Neuron (in vitro differentiated cells): ENCODE data around the gene GDF3.
"Not testable (repeated sequence)": the region's sequence is repeated elsewhere in the genome, so short reads cannot be mapped to it uniquely, and the experiment has no call there.

Source experiments
- H2AFZ ChIP-seq: one replicate; pipeline ENCODE4 v1.6.1; 2013; ENCODE audit warnings: low read depth, mild to moderate bottlenecking, inconsistent platforms, low read length, moderate library complexity
- H3K27me3 ChIP-seq: one replicate; pipeline ENCODE4 v1.6.1; 2013; ENCODE audit warnings: low read length; ENCODE audit not compliant: insufficient read depth
- H3K36me3 ChIP-seq: one replicate; pipeline ENCODE4 v1.6.1; 2013; ENCODE audit warnings: low read length; ENCODE audit not compliant: insufficient read depth
- H3K4me1 ChIP-seq: one replicate; pipeline ENCODE4 v1.6.1; 2013; ENCODE audit warnings: low read length; ENCODE audit not compliant: insufficient read depth
- H3K4me3 ChIP-seq: 2 replicates; pipeline ENCODE4 v1.5.1; 2013; ENCODE audit warnings: mild to moderate bottlenecking, low read length, moderate library complexity
- H3K9me3 ChIP-seq: one replicate; pipeline ENCODE4 v1.6.1; 2013; ENCODE audit warnings: low read length

GDF3 gene

DNA sequence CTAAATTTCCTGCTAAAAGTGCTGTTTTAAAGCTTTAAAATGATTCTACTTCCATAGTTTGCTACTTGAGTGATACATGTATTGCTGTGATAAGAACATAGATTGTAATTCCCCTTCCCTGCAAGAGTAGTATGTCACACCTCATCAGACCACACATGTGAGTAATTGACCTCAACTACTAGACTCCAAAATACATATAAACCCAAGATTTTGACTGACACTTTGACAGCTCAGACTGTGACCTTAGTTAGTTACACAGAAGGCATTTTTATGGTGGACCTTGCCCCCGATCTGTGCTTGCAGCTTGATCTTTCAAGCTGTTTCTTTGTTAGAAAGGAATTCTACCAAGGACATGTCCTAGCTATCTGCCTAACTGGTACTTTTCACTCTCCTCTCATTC, 48.5 kb downstream of the GDF3 start:
- Histone ChIP-seq H3K4me1 (no peaks in the 10 kb centered on the region), H2AFZ (no peak overlapping the region), H3K9me3 (no peaks in the 10 kb centered on the region), H3K27me3 (no peaks in the 10 kb centered on the region), H3K4me3 (no peak overlapping the region), H3K36me3 (no peaks in the 10 kb centered on the region)

DNA sequence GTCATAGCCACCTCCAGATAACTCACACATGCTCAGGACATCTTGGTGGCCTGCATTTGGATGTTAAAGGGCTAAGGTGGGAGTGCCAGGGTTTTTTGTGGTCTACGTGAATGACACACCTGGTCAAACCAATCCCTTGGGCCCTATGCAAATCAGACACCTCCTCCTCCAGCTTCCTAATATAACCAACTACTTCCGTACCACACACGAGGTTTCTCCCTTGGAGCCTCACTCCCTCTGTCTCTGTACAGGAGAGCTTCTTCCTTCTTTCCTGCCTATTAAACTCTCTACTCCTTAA, 49.4 kb downstream of the GDF3 start:
- H3K4me3 ChIP-seq: no peak overlapping the region
- no peaks in the 10 kb centered on the region for H3K36me3 ChIP-seq
- H3K4me1 ChIP-seq: no peaks in the 10 kb centered on the region
- H3K27me3 ChIP-seq: no peaks in the 10 kb centered on the region
- no peaks in the 10 kb centered on the region for H3K9me3 ChIP-seq
- H2AFZ ChIP-seq: no peak overlapping the region

DNA sequence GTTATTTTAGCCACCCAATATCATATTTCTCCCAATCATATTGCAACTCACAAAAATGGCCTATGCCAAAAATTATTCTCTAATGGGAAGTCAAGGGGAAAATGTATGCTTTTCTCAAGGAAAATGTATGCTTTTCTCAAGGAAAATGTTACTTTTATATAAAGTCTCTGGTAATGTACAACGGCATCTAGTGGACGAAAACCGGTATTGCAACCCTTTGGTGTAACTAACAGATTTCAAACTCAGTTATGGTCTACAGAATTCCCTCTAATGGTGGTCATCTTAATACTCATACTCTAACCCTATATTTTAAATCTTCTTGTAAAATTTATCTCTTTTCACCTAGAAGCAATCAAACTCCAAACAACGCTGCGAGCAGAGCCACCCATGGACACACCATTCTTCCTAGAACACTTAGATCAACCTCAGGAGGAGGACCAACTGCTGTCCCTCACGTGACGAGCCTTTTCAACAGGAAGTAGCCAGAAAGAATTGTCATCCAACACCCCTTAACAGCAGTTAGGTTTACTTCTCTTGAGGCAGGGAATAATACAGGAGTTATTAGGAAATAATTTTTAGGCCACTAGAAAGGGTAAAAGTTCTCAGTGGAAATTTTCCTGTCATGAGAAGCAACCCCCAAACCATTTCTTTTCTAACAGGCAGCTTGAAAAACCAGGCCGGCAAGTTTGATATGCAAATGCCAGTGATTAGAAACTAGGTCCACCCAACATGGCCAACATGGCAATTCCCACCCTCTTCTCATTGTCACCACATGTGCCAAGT, 50.0 kb downstream of the GDF3 start:
- H3K4me3 ChIP-seq: no peak overlapping the region
- no peaks in the 10 kb centered on the region for H3K36me3 ChIP-seq
- H2AFZ ChIP-seq: no peak overlapping the region
- H3K9me3 ChIP-seq: no peaks in the 10 kb centered on the region
- H3K4me1 ChIP-seq: no peaks in the 10 kb centered on the region
- no peaks in the 10 kb centered on the region for H3K27me3 ChIP-seq

DNA sequence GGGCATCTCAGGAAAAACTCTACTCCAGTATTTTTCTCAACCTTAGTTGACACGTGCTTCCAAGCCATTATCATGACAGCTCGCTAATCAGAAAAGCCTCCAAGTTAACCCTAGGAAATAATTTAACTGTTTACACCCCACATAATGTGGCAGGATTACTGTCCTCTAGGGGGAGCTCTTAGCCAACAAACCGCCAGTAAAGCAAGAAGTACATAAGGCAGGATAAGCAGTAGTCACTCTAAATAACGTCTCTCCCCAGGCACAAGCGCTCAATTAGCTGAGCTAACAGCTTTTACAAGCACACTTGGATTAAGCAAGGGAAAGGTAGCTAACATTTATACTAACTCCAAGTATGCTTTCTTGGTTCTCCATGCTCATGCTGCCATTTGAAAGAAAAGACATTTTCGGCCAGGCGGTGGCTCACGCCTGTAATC, 52.7 kb downstream of the GDF3 start:
- Histone ChIP-seq H3K27me3 (no peaks in the 10 kb centered on the region), H3K36me3 (no peaks in the 10 kb centered on the region), H2AFZ (no peak overlapping the region), H3K4me1 (peaks cover 7% of the 10 kb centered on the region), H3K4me3 (no peak overlapping the region), H3K9me3 (no peaks in the 10 kb centered on the region)

DNA sequence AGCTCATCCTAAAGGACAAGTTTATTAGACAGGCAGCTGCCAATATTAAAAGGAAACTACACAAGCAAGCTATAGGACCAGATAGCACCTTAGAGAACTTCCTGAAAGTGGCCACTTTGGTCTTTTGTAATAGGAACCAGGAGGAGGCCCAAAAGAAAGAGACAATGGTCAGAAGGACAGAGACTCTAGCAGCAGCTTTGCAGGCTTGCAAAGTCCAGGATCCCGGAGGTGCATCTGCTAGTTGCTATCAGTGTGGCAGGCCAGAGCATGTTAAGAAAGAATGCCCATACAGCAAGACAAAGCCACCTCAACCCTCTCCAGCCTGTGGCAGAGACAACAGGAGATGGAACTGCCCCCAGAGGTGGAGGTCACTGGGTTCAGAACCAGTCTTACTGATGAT, 53.3 kb downstream of the GDF3 start:
- Histone ChIP-seq H3K4me1 (peaks cover 10% of the 10 kb centered on the region), H2AFZ (no peak overlapping the region), H3K4me3 (no peak overlapping the region), H3K9me3 (no peaks in the 10 kb centered on the region), H3K27me3 (no peaks in the 10 kb centered on the region), H3K36me3 (no peaks in the 10 kb centered on the region)

DNA sequence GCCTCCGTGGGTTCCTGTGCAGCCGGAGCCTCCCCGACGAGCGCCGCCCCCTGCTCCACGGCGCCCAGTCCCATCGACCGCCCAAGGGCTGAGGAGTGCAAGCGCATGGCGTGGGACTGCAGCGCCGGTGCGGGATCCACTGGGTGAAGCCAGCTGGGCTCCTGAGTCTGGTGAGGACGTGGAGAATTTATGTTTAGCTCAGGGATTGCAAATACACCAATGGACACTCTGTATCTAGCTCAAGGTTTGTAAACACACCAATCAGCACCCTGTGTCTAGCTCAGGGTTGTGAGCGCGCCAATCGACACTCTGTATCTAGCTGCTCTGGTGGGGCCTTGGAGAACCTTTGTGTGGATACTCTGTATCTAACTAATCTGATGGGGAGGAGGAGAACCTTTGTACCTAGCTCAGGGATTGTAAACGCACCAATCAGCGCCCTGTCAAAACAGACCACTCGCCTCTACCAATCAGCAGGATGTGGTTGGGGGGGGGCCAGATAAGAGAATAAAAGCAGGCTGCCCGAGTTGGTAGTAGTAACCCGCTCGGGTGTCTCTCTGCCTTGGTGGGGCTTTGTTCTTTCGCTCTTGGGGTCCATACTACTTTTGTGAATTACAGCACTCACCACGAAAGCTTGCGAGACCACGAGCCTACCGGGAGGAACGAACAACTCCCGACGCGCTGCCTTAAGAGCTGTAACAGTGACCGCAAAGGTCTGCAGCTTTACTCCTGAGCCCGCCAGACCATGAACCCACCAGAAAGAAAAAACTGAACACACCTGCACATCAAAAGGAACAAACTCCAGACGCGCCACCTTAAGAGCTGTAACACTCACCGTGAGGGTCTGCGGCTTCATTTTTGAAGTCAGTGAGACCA, 55.2 kb downstream of the GDF3 start:
- H3K27me3 ChIP-seq, H3K9me3 ChIP-seq, H3K36me3 ChIP-seq, H2AFZ ChIP-seq, H3K4me3 ChIP-seq, H3K4me1 ChIP-seq: not testable (repeated sequence)
